ENCODE data around the gene ADISSP.
A peak's percentile ranks its signal among the peaks of the same experiment; 100 is the strongest.

Gene ADISSP

GRCh38 chr20:3788685-3789155 lies 21.2 kb upstream of the ADISSP start:
- DNase-seq (ENCODE audit: low read depth): no peak
- H3K4me3 ChIP-seq (ENCODE audit: low read depth, low read length): no peak overlapping the region
- TF ChIP-seq CTCF (IDR thresholded peaks at IDR 0.05; ENCODE audit: low read depth, low read length, missing control alignments): no peak

DNA sequence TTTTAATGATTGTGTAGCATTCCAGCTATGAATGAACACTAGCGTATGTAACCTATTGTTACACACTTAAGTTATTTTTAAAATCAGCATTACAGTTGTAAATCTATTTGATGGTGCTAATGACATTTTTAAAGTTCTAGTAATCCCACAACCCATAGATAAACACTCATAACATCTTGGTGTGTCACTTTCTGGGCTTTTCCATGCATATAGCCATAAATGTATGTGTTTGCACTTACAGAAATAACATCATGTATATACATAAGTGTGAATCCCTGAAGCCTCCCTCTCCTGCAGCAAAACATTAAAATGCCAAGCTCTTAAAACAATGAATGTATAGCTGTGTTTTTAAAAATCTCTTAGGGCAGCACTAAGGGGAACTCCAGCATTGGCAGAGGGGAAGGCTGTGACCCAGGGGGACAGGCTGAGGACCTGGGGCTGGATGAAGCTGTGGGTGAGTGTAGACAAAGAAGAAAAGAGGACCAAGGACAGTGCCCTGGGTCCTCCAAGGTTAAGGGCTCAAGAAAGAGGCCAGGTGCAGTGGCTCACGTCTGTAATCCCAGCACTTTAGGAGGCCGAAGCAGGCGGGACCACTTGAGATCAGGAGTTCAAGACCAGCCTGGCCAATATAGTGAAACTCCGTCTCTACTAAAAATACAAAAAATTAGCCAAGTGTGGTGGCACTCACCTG lies 19.9 kb upstream of the ADISSP start:
- no peak for TF ChIP-seq CTCF (IDR thresholded peaks at IDR 0.05; ENCODE audit: low read depth, low read length, missing control alignments)
- no peak for DNase-seq (ENCODE audit: low read depth)
- peak overlapping the region; percentile 22; the same call in 1 of the 2 replicates for H3K4me3 ChIP-seq (ENCODE audit: low read depth, low read length)

DNA sequence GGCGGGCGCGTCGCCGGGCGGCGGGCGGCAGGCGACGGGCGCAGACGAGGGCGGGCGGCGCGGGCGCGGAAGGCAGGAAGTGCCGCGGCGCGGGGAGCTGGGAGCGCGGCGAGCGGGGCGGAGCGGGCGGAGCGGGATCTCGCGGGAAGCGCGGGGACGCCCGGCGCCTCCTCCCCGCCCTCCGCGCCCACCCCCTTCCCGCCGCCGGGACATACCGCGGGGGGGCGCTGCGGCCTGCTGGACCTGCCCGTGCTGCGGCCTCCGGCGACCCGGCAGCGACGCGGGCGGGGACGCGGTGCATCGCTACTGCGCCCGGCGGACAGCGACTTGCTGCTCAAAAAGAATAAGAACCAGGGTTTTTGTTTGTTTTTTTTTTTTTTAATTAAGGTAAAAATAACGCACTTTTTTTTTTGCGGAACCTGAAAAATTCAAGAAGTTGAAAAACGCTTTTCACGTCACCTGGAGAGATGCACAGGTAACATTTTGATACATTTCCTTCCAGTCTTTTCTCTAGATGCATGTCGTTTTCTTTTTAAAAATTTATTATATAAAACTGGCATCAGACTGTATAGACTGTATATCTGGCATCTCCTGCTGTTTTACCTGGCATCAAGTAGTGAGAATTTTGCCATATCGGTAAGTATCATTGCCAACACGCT lies 19.2 kb upstream of the ADISSP start, which contains the start of gene CENPB:
Gene CENPB (minus strand): TSS at position 76 of the 659 bp plus-strand sequence. CDS start 257 bp downstream, outside the sequence.
- DNase-seq (ENCODE audit: low read depth): no peak
- H3K4me3 ChIP-seq (ENCODE audit: low read depth, low read length): peak within 1 kb of the TSS; percentile 67
- TF ChIP-seq CTCF (IDR thresholded peaks at IDR 0.05; ENCODE audit: low read depth, low read length, missing control alignments): peak; percentile 67

DNA sequence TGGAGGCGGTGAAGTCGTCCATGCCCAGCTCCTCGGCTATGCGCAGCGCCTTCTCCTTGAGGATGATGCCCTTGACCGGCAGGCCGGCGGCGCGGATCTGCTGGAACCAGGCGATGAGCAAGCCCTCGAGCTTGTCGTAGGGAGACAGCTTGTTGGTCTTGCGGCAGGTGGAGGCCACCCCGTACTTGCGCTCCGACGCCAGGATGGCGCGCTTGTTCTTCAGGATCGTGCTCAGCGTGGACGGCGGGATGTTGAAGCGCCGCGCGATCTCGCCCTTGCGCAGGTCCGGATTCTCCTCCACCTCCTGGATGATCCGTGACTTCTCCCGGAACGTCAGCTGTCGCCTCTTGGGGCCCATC lies 18.6 kb upstream of the ADISSP start:
- TF ChIP-seq CTCF (IDR thresholded peaks at IDR 0.05; ENCODE audit: low read depth, low read length, missing control alignments): no peak
- peak overlapping the region; percentile 67 for H3K4me3 ChIP-seq (ENCODE audit: low read depth, low read length)
- no peak for DNase-seq (ENCODE audit: low read depth)

DNA sequence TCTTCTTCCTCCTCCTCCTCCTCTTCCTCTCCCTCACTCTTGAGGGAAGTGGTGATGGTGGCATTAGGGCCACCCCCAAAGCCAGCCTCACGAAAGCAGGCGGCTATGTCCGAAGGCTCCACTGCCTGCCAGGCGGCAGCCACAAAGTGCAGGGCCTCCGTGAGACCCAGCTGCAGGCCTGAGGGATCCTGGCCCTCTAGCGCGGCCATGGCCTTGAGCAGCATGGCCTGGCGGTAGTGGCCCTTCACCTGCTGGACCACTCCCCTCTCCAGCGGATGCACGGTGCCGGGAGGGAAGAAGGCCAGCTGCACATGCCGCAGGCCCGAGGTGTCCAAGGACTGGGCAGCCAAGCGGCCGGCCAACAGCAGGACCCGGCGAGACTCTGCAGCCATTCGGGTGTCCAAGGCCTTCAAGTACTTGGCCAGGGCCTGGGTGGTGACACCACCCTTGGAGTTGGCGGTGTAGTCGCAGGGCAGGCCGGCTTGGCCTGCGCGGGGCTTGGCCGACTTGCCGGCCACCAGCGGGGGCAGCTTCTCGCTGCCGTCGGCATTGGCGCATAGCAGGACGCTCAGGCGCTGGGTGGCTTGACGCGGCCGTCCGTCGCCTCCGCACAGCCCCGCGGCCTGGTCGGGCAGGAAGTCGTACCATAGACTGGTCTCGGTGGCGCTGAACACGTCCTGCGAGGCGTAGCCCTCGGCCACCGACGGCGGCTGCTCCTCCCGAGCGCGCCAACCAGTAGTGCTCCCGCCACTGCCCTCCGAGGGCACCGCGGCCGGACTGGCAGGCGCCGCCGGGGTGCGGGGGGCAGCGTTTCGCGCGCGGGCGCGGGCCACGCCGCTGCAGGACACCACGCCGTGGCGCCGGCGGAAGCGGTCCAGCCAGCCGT lies 17.9 kb upstream of the ADISSP start:
- peak overlapping the region; percentile 67 for H3K4me3 ChIP-seq (ENCODE audit: low read depth, low read length)
- no peak for TF ChIP-seq CTCF (IDR thresholded peaks at IDR 0.05; ENCODE audit: low read depth, low read length, missing control alignments)
- DNase-seq (ENCODE audit: low read depth): no peak

GRCh38 chr20:3784863-3785239 lies 17.3 kb upstream of the ADISSP start:
- no peak overlapping the region for H3K4me3 ChIP-seq (ENCODE audit: low read depth, low read length)
- DNase-seq (ENCODE audit: low read depth): no peak
- TF ChIP-seq CTCF (IDR thresholded peaks at IDR 0.05; ENCODE audit: low read depth, low read length, missing control alignments): no peak

Measured in GM12864 (cell line).